WTC11 (cell line): Measurements from ENCODE around the gene DLGAP5. TPM values are rescaled to one million over a fixed set of nuclear protein-coding genes. Genes with fewer than 3 reads are reported as not detected.

Source experiments
- ATAC-seq: fragments of 200-7000 bp; cut with Tn5 transposase; 2 replicates; pipeline ENCODE4 v1.10.0; 2021; ENCODE audit warnings: mild to moderate bottlenecking, moderate library complexity
- CTCF ChIA-PET: fragments of 300-600 bp; sonication (Branson Sonifier 250); formaldehyde crosslinking; loops from one replicate; lab custom pipeline; 2021; ENCODE audit warnings: antibody characterized with exemption; lab: Charles Lee
- POLR2A ChIA-PET: fragments of 350-600 bp; sonication (Branson Sonifier 250); formaldehyde crosslinking; loops from one replicate; lab custom pipeline; 2021; ENCODE audit warnings: antibody characterized with exemption; lab: Charles Lee
- DNase-seq: peaks from one replicate; pipeline ENCODE4 v3.0.0; 2021; ENCODE audit warnings: low spot score
- H3K27ac Mint-ChIP-seq: 2 replicates; pipeline ENCODE4 v1.8.0; 2021; ENCODE audit warnings: mixed read lengths
- H3K27me3 Mint-ChIP-seq: 2 replicates; pipeline ENCODE4 v1.8.0; 2021; ENCODE audit warnings: low read depth, mild to moderate bottlenecking, moderate library complexity, mixed read lengths
- H3K36me3 Mint-ChIP-seq: 2 replicates; pipeline ENCODE4 v1.8.0; 2021; ENCODE audit warnings: mixed read lengths
- H3K4me1 Mint-ChIP-seq: 2 replicates; pipeline ENCODE4 v1.8.0; 2022; ENCODE audit warnings: mixed read lengths
- H3K4me3 Mint-ChIP-seq: 2 replicates; pipeline ENCODE4 v1.8.0; 2021; ENCODE audit warnings: mild to moderate bottlenecking, moderate library complexity, mixed read lengths
- H3K9me3 Mint-ChIP-seq: 2 replicates; pipeline ENCODE4 v1.8.0; 2021; ENCODE audit warnings: mixed read lengths
- AFF4 ChIP-seq: sonication (generic); formaldehyde crosslinking; IDR thresholded peaks from 2 replicates; pipeline ENCODE4 v1.8.1; 2023; ENCODE audit warnings: mild to moderate bottlenecking, missing genetic modification reagents, borderline replicate concordance
- ATF2 ChIP-seq: sonication (generic); formaldehyde crosslinking; IDR thresholded peaks from 2 replicates; pipeline ENCODE4 v1.8.1; 2022; ENCODE audit warnings: low read depth, missing genetic modification reagents, borderline replicate concordance
- CBFB ChIP-seq: sonication (generic); formaldehyde crosslinking; IDR thresholded peaks from 2 replicates; pipeline ENCODE4 v1.8.1; 2022; ENCODE audit warnings: mild to moderate bottlenecking, low read depth, missing genetic modification reagents
- CDX4 ChIP-seq: fragments of 250-450 bp; sonication (Bioruptor Pico); IDR thresholded peaks from 2 replicates; pipeline ENCODE4 v1.9.0; 2021; ENCODE audit warnings: moderate library complexity, mild to moderate bottlenecking, inconsistent platforms, borderline replicate concordance
- CREB1 ChIP-seq: sonication (generic); formaldehyde crosslinking; IDR thresholded peaks from 2 replicates; pipeline ENCODE4 v1.8.0; 2023; ENCODE audit warnings: mild to moderate bottlenecking, missing genetic modification reagents
- ELF4 ChIP-seq: sonication (generic); formaldehyde crosslinking; IDR thresholded peaks from 2 replicates; pipeline ENCODE4 v1.8.1; 2022; ENCODE audit warnings: low read depth, mild to moderate bottlenecking, moderate library complexity, missing genetic modification reagents
- ESRRA ChIP-seq: sonication (generic); formaldehyde crosslinking; IDR thresholded peaks from 2 replicates; pipeline ENCODE4 v1.8.1; 2022; ENCODE audit warnings: mild to moderate bottlenecking, missing genetic modification reagents, borderline replicate concordance
- ETV6 ChIP-seq: sonication (generic); formaldehyde crosslinking; IDR thresholded peaks from 2 replicates; pipeline ENCODE4 v1.8.1; 2022; ENCODE audit warnings: mild to moderate bottlenecking, missing genetic modification reagents
- FOXK1 ChIP-seq: sonication (generic); formaldehyde crosslinking; IDR thresholded peaks from 2 replicates; pipeline ENCODE4 v1.8.0; 2022; ENCODE audit warnings: mild to moderate bottlenecking, moderate library complexity, missing genetic modification reagents
- FOXP4 ChIP-seq: sonication (generic); formaldehyde crosslinking; IDR thresholded peaks from 2 replicates; pipeline ENCODE4 v1.8.0; 2022; ENCODE audit warnings: mild to moderate bottlenecking, missing genetic modification reagents
- IRF1 ChIP-seq: sonication (generic); formaldehyde crosslinking; IDR thresholded peaks from 2 replicates; pipeline ENCODE4 v1.8.0; 2023; ENCODE audit warnings: missing genetic modification reagents
- IRF2 ChIP-seq: sonication (generic); formaldehyde crosslinking; IDR thresholded peaks from 2 replicates; pipeline ENCODE4 v1.8.0; 2022; ENCODE audit warnings: low read depth, missing genetic modification reagents, borderline replicate concordance
- JAZF1 ChIP-seq: fragments of 250-450 bp; sonication (Bioruptor Pico); IDR thresholded peaks from 2 replicates; pipeline ENCODE4 v1.9.0; 2021; ENCODE audit warnings: moderate library complexity, mild to moderate bottlenecking, inconsistent platforms
- MXD4 ChIP-seq: fragments of 250-450 bp; sonication (Bioruptor Pico); IDR thresholded peaks from 2 replicates; pipeline ENCODE4 v1.8.0; 2021; ENCODE audit warnings: mild to moderate bottlenecking, moderate library complexity, borderline replicate concordance
- NFE2L1 ChIP-seq: sonication (generic); formaldehyde crosslinking; IDR thresholded peaks from 2 replicates; pipeline ENCODE4 v1.8.1; 2023; ENCODE audit warnings: missing genetic modification reagents
- PREB ChIP-seq: sonication (generic); formaldehyde crosslinking; IDR thresholded peaks from 2 replicates; pipeline ENCODE4 v1.8.1; 2022; ENCODE audit warnings: mild to moderate bottlenecking, missing genetic modification reagents, moderate library complexity, borderline replicate concordance
- RELA ChIP-seq: sonication (generic); formaldehyde crosslinking; IDR thresholded peaks from 2 replicates; pipeline ENCODE4 v1.8.1; 2022; ENCODE audit warnings: missing genetic modification reagents, mild to moderate bottlenecking, borderline replicate concordance
- RORB ChIP-seq: fragments of 250-450 bp; sonication (Bioruptor Pico); IDR thresholded peaks from 2 replicates; pipeline ENCODE4 v1.9.0; 2021; ENCODE audit warnings: mild to moderate bottlenecking
- SMAD4 ChIP-seq: sonication (generic); formaldehyde crosslinking; IDR thresholded peaks from 2 replicates; pipeline ENCODE4 v1.8.0; 2022; ENCODE audit warnings: mild to moderate bottlenecking, missing genetic modification reagents
- SP1 ChIP-seq: sonication (generic); formaldehyde crosslinking; conservative IDR thresholded peaks from 2 replicates; pipeline ENCODE4 v1.8.1; 2022; ENCODE audit warnings: missing genetic modification reagents
- TCF7 ChIP-seq: sonication (generic); formaldehyde crosslinking; IDR thresholded peaks from 2 replicates; pipeline ENCODE4 v1.8.0; 2022; ENCODE audit warnings: mild to moderate bottlenecking, low read depth, missing genetic modification reagents, moderate library complexity
- TEAD4 ChIP-seq: sonication (generic); formaldehyde crosslinking; IDR thresholded peaks from 2 replicates; pipeline ENCODE4 v1.8.0; 2022; ENCODE audit warnings: mild to moderate bottlenecking, missing genetic modification reagents
- ZNF317 ChIP-seq: sonication (generic); formaldehyde crosslinking; IDR thresholded peaks from 2 replicates; pipeline ENCODE4 v1.8.1; 2023; ENCODE audit warnings: low read depth, mild to moderate bottlenecking, moderate library complexity, missing genetic modification reagents, borderline replicate concordance
- ZNF416 ChIP-seq: fragments of 250-450 bp; sonication (Bioruptor Pico); IDR thresholded peaks from 2 replicates; pipeline ENCODE4 v1.9.0; 2021; ENCODE audit warnings: mild to moderate bottlenecking, inconsistent platforms
- total RNA-seq: library from RNA; stranded (reverse); gene quantifications from 3 replicates; pipeline ENCODE4 v1.2.3, GENCODE V29; 2021

DLGAP5 gene
- total RNA-seq, 1 experiment from 2014 or later = 141 TPM

GRCh38 chr14:55127460-55127951 is 63.9 kb downstream of the DLGAP5 start:
- Mint-ChIP-seq H3K36me3 (no peaks in the 10 kb centered on the region), H3K27me3 (peaks cover 58% of the 10 kb centered on the region), H3K9me3 (no peaks in the 10 kb centered on the region), H3K4me3 (no peak overlapping the region), H3K27ac (no peak overlapping the region), H3K4me1 (peaks cover 4% of the 10 kb centered on the region)
- ATAC-seq (no peak), DNase-seq (no peak)
- ChIA-PET CTCF (interaction anchor here (1.1 to 1.2 kb wide), 2 partner anchors 11 to 16 kb away, joined by 3 to 4 read pairs; no protein-coding TSS in a partner anchor), POLR2A (no interaction called here)
- TF ChIP-seq ZNF416 (CRISPR knock-in tag) (no peak), TCF7 (CRISPR knock-in tag) (no peak), RORB (no peak), MXD4 (CRISPR knock-in tag) (no peak), PREB (CRISPR knock-in tag) (no peak), SMAD4 (CRISPR knock-in tag) (no peak), FOXP4 (CRISPR knock-in tag) (no peak), FOXK1 (CRISPR knock-in tag) (no peak), ELF4 (CRISPR knock-in tag) (no peak), JAZF1 (CRISPR knock-in tag) (no peak), IRF2 (CRISPR knock-in tag) (no peak), ZNF317 (CRISPR knock-in tag) (no peak), ETV6 (no peak), ESRRA (no peak), CBFB (CRISPR knock-in tag) (no peak), IRF1 (no peak)

- DNase-seq (no peak), ATAC-seq (no peak)
- no peaks in the 10 kb centered on the region for H3K9me3 Mint-ChIP-seq
- H3K36me3 Mint-ChIP-seq = no peaks in the 10 kb centered on the region
- CTCF ChIA-PET = interaction anchor here (1.1 to 1.2 kb wide), 2 partner anchors 11 to 16 kb away, joined by 3 to 4 read pairs; no protein-coding TSS in a partner anchor
- POLR2A ChIA-PET = no interaction called here
- peaks cover 58% of the 10 kb centered on the region for H3K27me3 Mint-ChIP-seq
- no peak overlapping the region for H3K27ac Mint-ChIP-seq
- peaks cover 4% of the 10 kb centered on the region for H3K4me1 Mint-ChIP-seq
- H3K4me3 Mint-ChIP-seq = no peak overlapping the region
- TF ChIP-seq RELA (CRISPR knock-in tag) (no peak), CREB1 (no peak), ELF4 (CRISPR knock-in tag) (no peak), ATF2 (CRISPR knock-in tag) (no peak), ESRRA (no peak), NFE2L1 (no peak), IRF2 (CRISPR knock-in tag) (no peak), CDX4 (CRISPR knock-in tag) (no peak), SP1 (CRISPR knock-in tag) (no peak), AFF4 (no peak), TEAD4 (CRISPR knock-in tag) (no peak)
Measured at GRCh38 chr14:55126932-55127459, 64.4 kb downstream of the DLGAP5 start.
